ENCODE results near the gene GPR137. TPM values are rescaled to one million over a fixed set of nuclear protein-coding genes. Genes with fewer than 3 reads are reported as not detected.

GPR137 gene
- total and polyA plus RNA-seq, 2 experiments from 2014 or later, result 35.7 to 37.6 TPM

- H3K36me3 ChIP-seq (ENCODE audit: low read depth), result 0 out of 2 replicates have a peak, but pooled peaks cover 4% of the 10 kb centered on the region
- peak within 1 kb of the TSS; percentile 95 for H3K4me2 ChIP-seq (ENCODE audit: unreplicated experiment)
- H3K79me2 ChIP-seq (ENCODE audit: insufficient read depth), result peaks cover 58% of the 10 kb centered on the region
- in situ Hi-C loops (cut with MboI), result no loop called here
- peak within 1 kb of the TSS; percentile 88 for H3K4me3 ChIP-seq
- H4K20me1 ChIP-seq (ENCODE audit: insufficient read depth), result no peaks in the 10 kb centered on the region
- peak; percentile 98 for DNase-seq
- no peaks in the 10 kb centered on the region for H3K9me2 ChIP-seq (ENCODE audit: insufficient read depth)
- 1% methylated on average over 42 to 43 of the region's 43 CpGs for WGBS, 2 experiments (ENCODE audit: low coverage in 1 of 2, low lambda C conversion rate in 2 of 2, missing lambda C conversion rate in 2 of 2)
- H3K27me3 ChIP-seq (replicated peaks; ENCODE audit: insufficient read depth), result no peaks in the 10 kb centered on the region
- peak within 1 kb of the TSS; percentile 85 for H2AFZ ChIP-seq
- no peaks in the 10 kb centered on the region for H3K9me3 ChIP-seq (ENCODE audit: low read depth)
- H3K4me1 ChIP-seq (ENCODE audit: insufficient read depth), result peaks cover 23% of the 10 kb centered on the region
- peak within 1 kb of the TSS; percentile 94 for H3K9ac ChIP-seq
- H3K27ac ChIP-seq, result peak within 1 kb of the TSS; percentile 97
- peaks cover 10% of the 10 kb centered on the region for H3F3A ChIP-seq (ENCODE audit: insufficient read depth)
- TF ChIP-seq EZH2 (IDR thresholded peaks at IDR 0.05; ENCODE audit: insufficient read depth, poor library complexity, severe bottlenecking) (no peak), EZH2phosphoT487 (IDR thresholded peaks at IDR 0.05; ENCODE audit: insufficient read depth, low read depth) (no peak)
These were observed 31.8 kb downstream of the GPR137 start, which contains the start of gene TRMT112 for GRCh38 chr11:64317325-64317960. Gene TRMT112 (minus strand): TSS chr11:64317559. CDS start chr11:64317526, 33 bp downstream.

GRCh38 chr11:64317961-64318765, 32.5 kb downstream of the GPR137 start, which contains the start of gene PRDX5:
Gene PRDX5 (plus strand): TSS chr11:64318121. CDS start chr11:64318216, 95 bp downstream.
- Histone ChIP-seq H3K9me3 (ENCODE audit: low read depth) (no peaks in the 10 kb centered on the region), H3K9me2 (ENCODE audit: insufficient read depth) (no peaks in the 10 kb centered on the region), H3K79me2 (ENCODE audit: insufficient read depth) (peaks cover 52% of the 10 kb centered on the region), H3F3A (ENCODE audit: insufficient read depth) (peaks cover 3% of the 10 kb centered on the region), H3K27me3 (replicated peaks; ENCODE audit: insufficient read depth) (no peaks in the 10 kb centered on the region), H2AFZ (peak within 1 kb of the TSS; percentile 85), H3K36me3 (ENCODE audit: low read depth) (0 out of 2 replicates have a peak, but pooled peaks cover 4% of the 10 kb centered on the region), H3K9ac (peak within 1 kb of the TSS; percentile 94), H4K20me1 (ENCODE audit: insufficient read depth) (no peaks in the 10 kb centered on the region), H3K27ac (peak within 1 kb of the TSS; percentile 97), H3K4me2 (ENCODE audit: unreplicated experiment) (peak within 1 kb of the TSS; percentile 95), H3K4me3 (peak within 1 kb of the TSS; percentile 88), H3K4me1 (ENCODE audit: insufficient read depth) (peaks cover 22% of the 10 kb centered on the region)
- WGBS, 2 experiments (ENCODE audit: low coverage in 1 of 2, low lambda C conversion rate in 2 of 2, missing lambda C conversion rate in 2 of 2), result 1% methylated on average over 51 to 58 of the region's 61 CpGs
- peak; percentile 99 for DNase-seq
- no peak for TF ChIP-seq EZH2 (IDR thresholded peaks at IDR 0.05; ENCODE audit: insufficient read depth, poor library complexity, severe bottlenecking)
- TF ChIP-seq EZH2phosphoT487 (IDR thresholded peaks at IDR 0.05; ENCODE audit: insufficient read depth, low read depth), result no peak
- in situ Hi-C loops (cut with MboI), result no loop called here

- WGBS, 2 experiments (ENCODE audit: low coverage in 1 of 2, low lambda C conversion rate in 2 of 2, missing lambda C conversion rate in 2 of 2), result 33 to 43% methylated on average over 14 to 19 of the region's 19 CpGs
- Histone ChIP-seq H3K9me2 (ENCODE audit: insufficient read depth) (no peaks in the 10 kb centered on the region), H3K4me2 (ENCODE audit: unreplicated experiment) (peak overlapping the region; percentile 78), H2AFZ (peak overlapping the region; percentile 85), H3K4me3 (peak overlapping the region; percentile 88), H3K4me1 (ENCODE audit: insufficient read depth) (peaks cover 19% of the 10 kb centered on the region), H4K20me1 (ENCODE audit: insufficient read depth) (no peaks in the 10 kb centered on the region), H3K27ac (peak overlapping the region; percentile 97), H3K9ac (peak overlapping the region; percentile 94), H3K27me3 (replicated peaks; ENCODE audit: insufficient read depth) (no peaks in the 10 kb centered on the region), H3K36me3 (ENCODE audit: low read depth) (0 out of 2 replicates have a peak, but pooled peaks cover 4% of the 10 kb centered on the region), H3K9me3 (ENCODE audit: low read depth) (no peaks in the 10 kb centered on the region), H3K79me2 (ENCODE audit: insufficient read depth) (peaks cover 52% of the 10 kb centered on the region), H3F3A (ENCODE audit: insufficient read depth) (no peaks in the 10 kb centered on the region)
- in situ Hi-C loops (cut with MboI), result no loop called here
- DNase-seq, result peak; percentile 42
- no peak for TF ChIP-seq EZH2phosphoT487 (IDR thresholded peaks at IDR 0.05; ENCODE audit: insufficient read depth, low read depth)
These were observed 33.4 kb downstream of the GPR137 start for GRCh38 chr11:64318766-64319761.

Measured in GM23248 (cell line).